ENCODE data around the gene RBM19. TPM values are rescaled to one million over a fixed set of nuclear protein-coding genes. Genes with fewer than 3 reads are reported as not detected.

The RBM19 gene
- total and polyA plus RNA-seq, 4 donors = 14.6 to 33.6 (median 24.4) TPM

- Histone ChIP-seq H3K36me3 (ENCODE audit: control insufficient read depth, insufficient read depth, low read length) (peaks cover 24% of the 10 kb centered on the region), H3K9me3 (ENCODE audit: control insufficient read depth, insufficient read depth, low read length) (no peaks in the 10 kb centered on the region), H3K27ac (ENCODE audit: low read depth, low read length) (no peak overlapping the region), H3K27me3 (ENCODE audit: control insufficient read depth, insufficient read depth, low read length) (no peaks in the 10 kb centered on the region), H3K4me1 (ENCODE audit: control insufficient read depth, insufficient read depth, low read length) (peaks cover 34% of the 10 kb centered on the region), H3K4me3 (ENCODE audit: low read depth, low read length) (no peak overlapping the region)
- DNase-seq (ENCODE audit: low read depth in 4 of 6, low spot score in 6 of 6) = peak in 1 of 6 donors; percentile 49
- WGBS (ENCODE audit: insufficient coverage) = 82% methylated on average over 9 of the region's 10 CpGs
These were observed 120.0 kb downstream of the RBM19 start for GRCh38 chr12:113845900-113846674.

- Histone ChIP-seq H3K27me3 (ENCODE audit: control insufficient read depth, insufficient read depth, low read length) (no peaks in the 10 kb centered on the region), H3K27ac (ENCODE audit: low read depth, low read length) (no peak overlapping the region), H3K4me3 (ENCODE audit: low read depth, low read length) (no peak overlapping the region), H3K9me3 (ENCODE audit: control insufficient read depth, insufficient read depth, low read length) (no peaks in the 10 kb centered on the region), H3K4me1 (ENCODE audit: control insufficient read depth, insufficient read depth, low read length) (peaks cover 20% of the 10 kb centered on the region), H3K36me3 (ENCODE audit: control insufficient read depth, insufficient read depth, low read length) (peaks cover 27% of the 10 kb centered on the region)
- peak in 1 of 6 donors; percentile 20 for DNase-seq (ENCODE audit: low read depth in 4 of 6, low spot score in 6 of 6)
- 75% methylated on average over 31 of the region's 31 CpGs for WGBS (ENCODE audit: insufficient coverage)
These were observed 121.5 kb downstream of the RBM19 start for GRCh38 chr12:113844495-113845210.

GRCh38 chr12:113842699-113843098, 123.4 kb downstream of the RBM19 start:
- H3K36me3 ChIP-seq (ENCODE audit: control insufficient read depth, insufficient read depth, low read length) = peaks cover 27% of the 10 kb centered on the region
- H3K27me3 ChIP-seq (ENCODE audit: control insufficient read depth, insufficient read depth, low read length) = no peaks in the 10 kb centered on the region
- WGBS (ENCODE audit: insufficient coverage) = 85% methylated on average over 4 of the region's 4 CpGs
- no peaks in the 10 kb centered on the region for H3K9me3 ChIP-seq (ENCODE audit: control insufficient read depth, insufficient read depth, low read length)
- DNase-seq (ENCODE audit: low read depth in 4 of 6, low spot score in 6 of 6) = no peak
- H3K27ac ChIP-seq (ENCODE audit: low read depth, low read length) = no peak overlapping the region
- no peak overlapping the region for H3K4me3 ChIP-seq (ENCODE audit: low read depth, low read length)
- H3K4me1 ChIP-seq (ENCODE audit: control insufficient read depth, insufficient read depth, low read length) = peaks cover 14% of the 10 kb centered on the region

- no peaks in the 10 kb centered on the region for H3K9me3 ChIP-seq (ENCODE audit: control insufficient read depth, insufficient read depth, low read length)
- no peak overlapping the region for H3K27ac ChIP-seq (ENCODE audit: low read depth, low read length)
- DNase-seq (ENCODE audit: low read depth in 4 of 6, low spot score in 6 of 6) = no peak
- no peak overlapping the region for H3K4me3 ChIP-seq (ENCODE audit: low read depth, low read length)
- WGBS (ENCODE audit: insufficient coverage) = 79% methylated on average over 3 of the region's 3 CpGs
- no peaks in the 10 kb centered on the region for H3K27me3 ChIP-seq (ENCODE audit: control insufficient read depth, insufficient read depth, low read length)
- H3K4me1 ChIP-seq (ENCODE audit: control insufficient read depth, insufficient read depth, low read length) = peaks cover 14% of the 10 kb centered on the region
- H3K36me3 ChIP-seq (ENCODE audit: control insufficient read depth, insufficient read depth, low read length) = peaks cover 27% of the 10 kb centered on the region
These were observed 124.3 kb downstream of the RBM19 start for GRCh38 chr12:113841786-113842185.

GRCh38 chr12:113840401-113841042, 125.6 kb downstream of the RBM19 start:
- no peak for DNase-seq (ENCODE audit: low read depth in 4 of 6, low spot score in 6 of 6)
- Histone ChIP-seq H3K36me3 (ENCODE audit: control insufficient read depth, insufficient read depth, low read length) (peaks cover 27% of the 10 kb centered on the region), H3K9me3 (ENCODE audit: control insufficient read depth, insufficient read depth, low read length) (no peaks in the 10 kb centered on the region), H3K4me1 (ENCODE audit: control insufficient read depth, insufficient read depth, low read length) (peaks cover 16% of the 10 kb centered on the region), H3K4me3 (ENCODE audit: low read depth, low read length) (no peak overlapping the region), H3K27me3 (ENCODE audit: control insufficient read depth, insufficient read depth, low read length) (no peaks in the 10 kb centered on the region), H3K27ac (ENCODE audit: low read depth, low read length) (no peak overlapping the region)
- 87% methylated on average over 14 of the region's 15 CpGs for WGBS (ENCODE audit: insufficient coverage)

GRCh38 chr12:113838896-113839295, 127.2 kb downstream of the RBM19 start:
- no peaks in the 10 kb centered on the region for H3K27me3 ChIP-seq (ENCODE audit: control insufficient read depth, insufficient read depth, low read length)
- H3K27ac ChIP-seq (ENCODE audit: low read depth, low read length) = no peak overlapping the region
- 62% methylated on average over 7 of the region's 7 CpGs for WGBS (ENCODE audit: insufficient coverage)
- peaks cover 17% of the 10 kb centered on the region for H3K4me1 ChIP-seq (ENCODE audit: control insufficient read depth, insufficient read depth, low read length)
- H3K36me3 ChIP-seq (ENCODE audit: control insufficient read depth, insufficient read depth, low read length) = peaks cover 15% of the 10 kb centered on the region
- no peak overlapping the region for H3K4me3 ChIP-seq (ENCODE audit: low read depth, low read length)
- H3K9me3 ChIP-seq (ENCODE audit: control insufficient read depth, insufficient read depth, low read length) = no peaks in the 10 kb centered on the region
- no peak for DNase-seq (ENCODE audit: low read depth in 4 of 6, low spot score in 6 of 6)

- H3K27ac ChIP-seq (ENCODE audit: low read depth, low read length) = no peak overlapping the region
- DNase-seq (ENCODE audit: low read depth in 4 of 6, low spot score in 6 of 6) = no peak
- H3K4me1 ChIP-seq (ENCODE audit: control insufficient read depth, insufficient read depth, low read length) = peaks cover 17% of the 10 kb centered on the region
- WGBS (ENCODE audit: insufficient coverage) = 62% methylated on average over 9 of the region's 15 CpGs
- peaks cover 3% of the 10 kb centered on the region for H3K36me3 ChIP-seq (ENCODE audit: control insufficient read depth, insufficient read depth, low read length)
- no peaks in the 10 kb centered on the region for H3K27me3 ChIP-seq (ENCODE audit: control insufficient read depth, insufficient read depth, low read length)
- H3K9me3 ChIP-seq (ENCODE audit: control insufficient read depth, insufficient read depth, low read length) = no peaks in the 10 kb centered on the region
- no peak overlapping the region for H3K4me3 ChIP-seq (ENCODE audit: low read depth, low read length)
These were observed 128.4 kb downstream of the RBM19 start for GRCh38 chr12:113837528-113838296.

- DNase-seq (ENCODE audit: low read depth in 4 of 6, low spot score in 6 of 6) = peak in 1 of 6 donors; percentile 51
- H3K4me3 ChIP-seq (ENCODE audit: low read depth, low read length) = no peak overlapping the region
- H3K4me1 ChIP-seq (ENCODE audit: control insufficient read depth, insufficient read depth, low read length) = peaks cover 17% of the 10 kb centered on the region
- no peaks in the 10 kb centered on the region for H3K9me3 ChIP-seq (ENCODE audit: control insufficient read depth, insufficient read depth, low read length)
- 43% methylated on average over 4 of the region's 5 CpGs for WGBS (ENCODE audit: insufficient coverage)
- H3K27me3 ChIP-seq (ENCODE audit: control insufficient read depth, insufficient read depth, low read length) = no peaks in the 10 kb centered on the region
- no peak overlapping the region for H3K27ac ChIP-seq (ENCODE audit: low read depth, low read length)
- H3K36me3 ChIP-seq (ENCODE audit: control insufficient read depth, insufficient read depth, low read length) = peaks cover 3% of the 10 kb centered on the region
These were observed 129.0 kb downstream of the RBM19 start for GRCh38 chr12:113837084-113837483.

- 35% methylated on average over 15 of the region's 16 CpGs for WGBS (ENCODE audit: insufficient coverage)
These were observed 130.2 kb downstream of the RBM19 start for GRCh38 chr12:113835896-113836295.

More at GRCh38 chr12:113835896-113836295, 130.2 kb downstream of the RBM19 start:
- no peak overlapping the region for H3K4me3 ChIP-seq (ENCODE audit: low read depth, low read length)
- no peaks in the 10 kb centered on the region for H3K9me3 ChIP-seq (ENCODE audit: control insufficient read depth, insufficient read depth, low read length)
- no peaks in the 10 kb centered on the region for H3K27me3 ChIP-seq (ENCODE audit: control insufficient read depth, insufficient read depth, low read length)
- peaks cover 26% of the 10 kb centered on the region for H3K4me1 ChIP-seq (ENCODE audit: control insufficient read depth, insufficient read depth, low read length)
- H3K27ac ChIP-seq (ENCODE audit: low read depth, low read length) = no peak overlapping the region
- peaks cover 3% of the 10 kb centered on the region for H3K36me3 ChIP-seq (ENCODE audit: control insufficient read depth, insufficient read depth, low read length)
- DNase-seq (ENCODE audit: low read depth in 4 of 6, low spot score in 6 of 6) = peak in 2 of 6 donors; percentile 31 to 55

Data from spinal cord (tissue), 10 donors.